Suprapubic skin (tissue), 4 donors: ENCODE results near the gene PTPRS.
"Not testable (repeated sequence)": the region's sequence is repeated elsewhere in the genome, so short reads cannot be mapped to it uniquely, and the experiment has no call there.

Experiments used
- CTCF ChIP-seq, 2 donors: fragments of 200-600 bp in 1 of 2; fragments of 450-650 bp in 1 of 2; sonication (generic) in 1 of 2; IDR thresholded peaks; one replicate each; pipeline ENCODE4 v1.5.1; 2016 to 2019; ENCODE audit warnings: antibody characterized with exemption in 2 of 2, mild to moderate bottlenecking in 1 of 2, moderate library complexity in 1 of 2
- EP300 ChIP-seq: sonication (generic); formaldehyde crosslinking; IDR thresholded peaks from one replicate; pipeline ENCODE4 v1.6.1; 2017; ENCODE audit warnings: antibody characterized with exemption
- POLR2A ChIP-seq, 2 donors: fragments of 450-650 bp; IDR thresholded peaks; one replicate each; pipeline ENCODE4 v1.6.1; 2017; ENCODE audit warnings: antibody characterized with exemption in 2 of 2, mild to moderate bottlenecking in 2 of 2, moderate library complexity in 2 of 2
- POLR2AphosphoS5 ChIP-seq, 3 donors: sonication (generic); formaldehyde crosslinking; IDR thresholded peaks; one replicate each; pipeline ENCODE4 v1.6.1; 2017; ENCODE audit warnings: antibody characterized with exemption in 3 of 3

- TF ChIP-seq CTCF (IDR thresholded peaks at IDR 0.05); EP300; POLR2A (IDR thresholded peaks at IDR 0.05); POLR2AphosphoS5 (IDR thresholded peaks at IDR 0.05): not testable (repeated sequence)
Observed at GRCh38 chr19:5361839-5362238, 21.2 kb upstream of the PTPRS start.
